DND-41 (cell line): ENCODE results near the gene ST6GALNAC3.

Source experiments
- ATAC-seq: fragments of 200-7000 bp; cut with Tn5 transposase; 3 replicates; pipeline ENCODE4 v1.9.1; 2021; ENCODE audit warnings: low read depth; ENCODE audit not compliant: insufficient read depth
- DNase-seq: peaks from one replicate; pipeline ENCODE4 v3.0.0-alpha.2; 2020
- H2AFZ ChIP-seq: 2 replicates; pipeline ENCODE4 v1.6.0; 2012; ENCODE audit warnings: low read depth, low read length
- H3K27ac ChIP-seq: 2 replicates; pipeline ENCODE4 v1.5.1; 2012; ENCODE audit warnings: low read length, inconsistent platforms
- H3K27me3 ChIP-seq: fragments of 200-600 bp; sonication (generic); 2 replicates; pipeline ENCODE4 v1.6.0; 2012; ENCODE audit warnings: low read length, mild to moderate bottlenecking, inconsistent platforms; ENCODE audit not compliant: insufficient read depth, poor library complexity
- H3K36me3 ChIP-seq: 2 replicates; pipeline ENCODE4 v1.5.1; 2012; ENCODE audit warnings: low read length, inconsistent platforms; ENCODE audit not compliant: insufficient read depth
- H3K4me1 ChIP-seq: 2 replicates; pipeline ENCODE4 v1.5.1; 2012; ENCODE audit warnings: mild to moderate bottlenecking, low read length; ENCODE audit not compliant: insufficient read depth
- H3K4me2 ChIP-seq: 2 replicates; pipeline ENCODE4 v1.6.0; 2012; ENCODE audit warnings: mild to moderate bottlenecking, moderate library complexity, low read length, inconsistent platforms; ENCODE audit not compliant: insufficient read depth
- H3K4me3 ChIP-seq, 2 experiments: fragments of 200-600 bp in 1 of 2; shearing (Covaris generic) in 1 of 2; 2 replicates each; pipeline ENCODE4 v1.5.1; 2012 to 2016; ENCODE audit warnings: inconsistent platforms in 2 of 2, low read length in 2 of 2, mild to moderate bottlenecking in 2 of 2, low read depth in 1 of 2, moderate library complexity in 1 of 2
- H3K79me2 ChIP-seq: 2 replicates; pipeline ENCODE4 v1.6.0; 2012; ENCODE audit warnings: low read length, inconsistent platforms; ENCODE audit not compliant: insufficient read depth
- H3K9ac ChIP-seq: 2 replicates; pipeline ENCODE4 v1.6.0; 2012; ENCODE audit warnings: low read depth, mild to moderate bottlenecking, inconsistent platforms, low read length, moderate library complexity
- H3K9me3 ChIP-seq: 2 replicates; pipeline ENCODE4 v1.5.1; 2012; ENCODE audit warnings: low read length, moderate library complexity, mild to moderate bottlenecking, inconsistent platforms; ENCODE audit not compliant: insufficient read depth, severe bottlenecking
- H4K20me1 ChIP-seq: 2 replicates; pipeline ENCODE4 v1.6.0; 2012; ENCODE audit warnings: low read length; ENCODE audit not compliant: insufficient read depth
- CTCF ChIP-seq: IDR thresholded peaks from 2 replicates; pipeline ENCODE4 v1.5.1; 2012; ENCODE audit warnings: borderline replicate concordance, low read length, moderate library complexity, mild to moderate bottlenecking; ENCODE audit not compliant: poor library complexity, severe bottlenecking; ENCODE audit errors: extremely low read depth
- EZH2 ChIP-seq: IDR thresholded peaks from 3 replicates; pipeline ENCODE4 v1.6.1; 2012; ENCODE audit warnings: borderline replicate concordance, low read depth, mild to moderate bottlenecking, moderate library complexity, low read length, inconsistent platforms; ENCODE audit not compliant: severe bottlenecking

Gene ST6GALNAC3

GRCh38 chr1:76247261-76247852, 172.8 kb downstream of the ST6GALNAC3 start:
- H3K27ac ChIP-seq: no peak overlapping the region
- TF ChIP-seq EZH2 (no peak), CTCF (no peak)
- no peak overlapping the region for H2AFZ ChIP-seq
- DNase-seq (no peak), ATAC-seq (no peak)
- no peaks in the 10 kb centered on the region for H3K27me3 ChIP-seq
- no peaks in the 10 kb centered on the region for H3K4me1 ChIP-seq
- no peaks in the 10 kb centered on the region for H3K79me2 ChIP-seq
- H3K36me3 ChIP-seq: no peaks in the 10 kb centered on the region
- H4K20me1 ChIP-seq: no peaks in the 10 kb centered on the region
- H3K4me3 ChIP-seq: no peak overlapping the region
- H3K9ac ChIP-seq: no peak overlapping the region
- no peak overlapping the region for H3K4me2 ChIP-seq
- no peaks in the 10 kb centered on the region for H3K9me3 ChIP-seq

DNA sequence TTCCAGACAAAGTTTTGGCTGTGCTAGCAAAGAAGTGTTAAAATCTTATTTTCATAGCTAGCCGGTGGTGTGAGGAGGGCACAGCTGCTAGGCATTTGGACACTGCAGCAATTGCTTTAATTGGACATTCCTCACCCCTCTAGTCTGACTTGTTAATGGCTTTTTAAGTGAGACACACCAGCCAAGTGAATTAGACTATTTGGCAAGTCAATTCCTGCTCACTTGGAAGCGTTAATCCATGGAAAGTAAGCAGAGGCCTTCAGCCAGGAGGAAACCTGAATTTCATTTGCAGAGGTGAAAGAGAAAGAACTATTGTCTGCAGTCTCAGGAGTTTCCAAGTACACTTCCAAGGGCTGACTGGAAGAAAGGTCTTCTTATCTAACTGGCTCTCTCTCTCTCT, 175.7 kb downstream of the ST6GALNAC3 start:
- Histone ChIP-seq H3K9ac (no peak overlapping the region), H3K27ac (no peak overlapping the region), H3K79me2 (no peaks in the 10 kb centered on the region), H3K4me2 (no peak overlapping the region), H2AFZ (no peak overlapping the region), H3K4me3 (no peak overlapping the region), H3K4me1 (no peaks in the 10 kb centered on the region), H4K20me1 (no peaks in the 10 kb centered on the region), H3K27me3 (no peaks in the 10 kb centered on the region), H3K36me3 (no peaks in the 10 kb centered on the region), H3K9me3 (no peaks in the 10 kb centered on the region)
- no peak for DNase-seq
- TF ChIP-seq CTCF (no peak), EZH2 (no peak)
- ATAC-seq: no peak

DNA sequence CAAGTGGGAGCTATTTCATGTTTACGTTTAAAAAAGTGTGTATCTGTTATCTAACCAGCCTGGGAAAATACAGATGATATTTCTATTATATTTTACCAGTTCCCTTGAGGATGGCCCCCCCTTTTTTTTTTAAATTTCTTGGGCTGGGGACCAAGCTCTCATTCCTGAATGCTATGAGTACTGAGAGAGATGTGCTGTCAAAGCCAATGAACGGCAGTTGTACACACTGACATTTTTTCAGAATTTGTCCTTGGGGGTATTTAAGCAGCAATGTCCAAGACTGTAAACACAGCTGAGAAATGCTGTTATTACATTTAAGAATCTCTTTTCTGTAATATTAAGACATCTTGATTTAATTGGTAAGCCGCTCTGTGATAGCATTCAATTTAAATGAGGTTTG, 177.9 kb downstream of the ST6GALNAC3 start:
- Histone ChIP-seq H3K9me3 (no peaks in the 10 kb centered on the region), H3K27me3 (no peaks in the 10 kb centered on the region)

DNA sequence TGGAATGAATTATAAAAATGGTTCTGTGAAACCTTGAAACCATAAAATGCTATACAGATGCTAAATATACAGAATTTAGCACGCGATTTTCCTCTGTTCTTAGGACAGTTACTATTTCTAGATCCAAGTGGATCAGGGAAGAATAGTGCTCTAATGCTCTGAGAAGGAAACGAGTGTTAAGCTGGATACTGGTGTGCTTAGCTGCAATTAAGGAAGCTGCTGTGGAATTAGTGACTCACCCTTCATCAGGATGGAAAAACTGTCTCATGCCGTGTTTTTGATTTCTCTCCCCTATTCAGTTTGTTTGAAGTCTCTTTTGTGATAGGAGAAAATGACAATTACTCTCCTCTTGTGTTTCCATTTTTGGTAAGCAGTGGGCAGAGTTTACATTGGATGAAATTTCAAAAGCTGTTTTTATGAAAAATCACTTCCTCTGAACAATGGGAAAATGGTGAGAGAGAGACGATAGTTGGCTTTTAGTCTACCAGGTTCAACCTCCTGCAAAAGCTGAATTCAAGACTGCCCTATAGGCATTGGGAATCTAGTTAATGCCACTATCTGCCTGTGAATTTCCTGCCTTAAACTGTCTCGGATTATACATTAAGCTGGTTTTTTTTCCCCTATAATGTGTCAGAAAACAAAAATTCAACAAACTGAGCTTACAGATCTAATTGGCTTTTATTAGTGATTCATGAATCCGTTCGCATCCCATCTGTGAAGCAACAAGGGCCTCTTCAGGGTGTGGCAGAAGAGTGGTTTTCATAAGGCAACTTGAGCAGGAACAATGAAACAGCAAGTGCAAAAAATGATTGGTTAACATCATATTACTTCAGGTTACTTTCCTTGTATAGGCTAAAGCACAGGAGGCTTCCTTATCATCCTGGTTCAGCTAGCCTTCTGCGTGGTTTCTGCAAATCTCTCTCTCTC, 179.8 kb downstream of the ST6GALNAC3 start:
- no peak for TF ChIP-seq EZH2
- TF ChIP-seq CTCF: no peak
- H3K79me2 ChIP-seq: no peaks in the 10 kb centered on the region
- ATAC-seq (no peak), DNase-seq (no peak)
- H3K9ac ChIP-seq: no peak overlapping the region
- no peaks in the 10 kb centered on the region for H4K20me1 ChIP-seq
- no peaks in the 10 kb centered on the region for H3K36me3 ChIP-seq
- H3K4me1 ChIP-seq: peaks cover 8% of the 10 kb centered on the region; the same call in 1 of the 2 replicates
- no peaks in the 10 kb centered on the region for H3K27me3 ChIP-seq
- H3K4me2 ChIP-seq: no peak overlapping the region
- H3K4me3 ChIP-seq: no peak overlapping the region
- no peak overlapping the region for H3K27ac ChIP-seq
- H2AFZ ChIP-seq: no peak overlapping the region
- H3K9me3 ChIP-seq: no peaks in the 10 kb centered on the region

More for the DNA sequence above, 177.9 kb downstream of the ST6GALNAC3 start:
- H3K9ac ChIP-seq: no peak overlapping the region
- H3K4me1 ChIP-seq: peaks cover 8% of the 10 kb centered on the region; the same call in 1 of the 2 replicates
- no peaks in the 10 kb centered on the region for H3K36me3 ChIP-seq
- no peak overlapping the region for H3K27ac ChIP-seq
- ATAC-seq (no peak), DNase-seq (no peak)
- no peak overlapping the region for H3K4me2 ChIP-seq
- H3K79me2 ChIP-seq: no peaks in the 10 kb centered on the region
- no peak overlapping the region for H2AFZ ChIP-seq
- H3K4me3 ChIP-seq: no peak overlapping the region
- no peaks in the 10 kb centered on the region for H4K20me1 ChIP-seq
- no peak for TF ChIP-seq EZH2
